ENCODE measurements around the gene PRMT2.

The PRMT2 gene

GRCh38 chr21:46643379-46644177, 8.1 kb downstream of the PRMT2 start:
- no peak for DNase-seq (ENCODE audit: low read depth in 2 of 2)

GRCh38 chr21:46645840-46646239, 10.4 kb downstream of the PRMT2 start:
- no peak for DNase-seq (ENCODE audit: low read depth in 2 of 2)

- DNase-seq (ENCODE audit: low read depth in 2 of 2) = no peak
Measured at GRCh38 chr21:46646541-46647154, 11.2 kb downstream of the PRMT2 start.

DNA sequence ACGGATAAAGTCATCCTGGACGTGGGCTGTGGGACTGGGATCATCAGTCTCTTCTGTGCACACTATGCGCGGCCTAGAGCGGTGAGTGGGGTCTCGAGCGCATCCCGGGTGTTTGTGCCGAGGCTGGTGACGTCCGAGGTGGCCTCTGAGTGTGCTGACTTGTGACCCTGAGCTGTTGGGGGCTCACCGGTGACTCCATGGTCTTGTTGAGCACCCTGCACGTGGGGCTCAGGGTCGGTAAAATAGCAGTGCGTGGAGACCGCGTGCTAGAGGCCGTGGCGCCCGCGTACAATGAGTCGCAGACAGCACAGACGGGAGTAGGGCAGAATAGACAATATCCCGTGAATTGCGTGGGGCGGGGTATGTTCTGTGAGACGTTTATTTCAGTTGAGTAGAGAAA, 13.1 kb downstream of the PRMT2 start:
- no peak for DNase-seq (ENCODE audit: low read depth in 2 of 2)

DNA sequence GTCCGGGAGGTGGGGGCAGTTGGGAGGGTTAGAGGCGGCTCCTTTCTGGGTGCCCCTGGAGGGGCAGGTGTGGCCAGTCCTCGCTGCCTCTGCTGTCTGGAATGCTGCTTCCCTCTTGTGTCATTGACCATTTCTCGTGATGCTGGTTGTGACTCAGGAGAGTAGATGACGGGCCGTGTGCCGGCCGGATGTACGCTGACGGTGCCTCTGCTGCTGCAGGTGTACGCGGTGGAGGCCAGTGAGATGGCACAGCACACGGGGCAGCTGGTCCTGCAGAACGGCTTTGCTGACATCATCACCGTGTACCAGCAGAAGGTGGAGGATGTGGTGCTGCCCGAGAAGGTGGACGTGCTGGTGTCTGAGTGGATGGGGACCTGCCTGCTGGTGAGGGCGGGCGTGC, 13.9 kb downstream of the PRMT2 start:
- no peak for DNase-seq (ENCODE audit: low read depth in 2 of 2)

GRCh38 chr21:46650476-46651098, 15.1 kb downstream of the PRMT2 start:
- DNase-seq (ENCODE audit: low read depth in 2 of 2) = no peak

- DNase-seq (ENCODE audit: low read depth in 2 of 2) = no peak
Measured at GRCh38 chr21:46651121-46651520, 15.6 kb downstream of the PRMT2 start.

DNA sequence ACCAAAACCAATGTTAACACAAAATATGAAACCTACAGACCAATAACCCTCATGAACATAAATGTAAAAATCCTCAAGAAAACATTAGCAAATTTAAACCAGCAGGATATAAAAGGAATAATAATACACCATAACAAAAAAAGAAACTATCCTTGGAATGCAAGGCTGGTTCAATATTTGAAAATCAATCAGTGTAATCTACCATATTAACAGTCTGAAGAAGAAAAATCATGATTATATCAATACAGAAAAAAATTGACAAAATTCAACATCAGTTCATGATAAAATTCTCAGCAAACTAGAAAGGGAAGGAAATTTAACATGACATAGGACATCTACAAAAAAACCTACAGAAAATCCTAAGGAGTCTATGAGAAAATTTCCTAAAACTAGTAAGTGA, 19.8 kb downstream of the PRMT2 start:
- no peak for DNase-seq (ENCODE audit: low read depth in 2 of 2)

DNA sequence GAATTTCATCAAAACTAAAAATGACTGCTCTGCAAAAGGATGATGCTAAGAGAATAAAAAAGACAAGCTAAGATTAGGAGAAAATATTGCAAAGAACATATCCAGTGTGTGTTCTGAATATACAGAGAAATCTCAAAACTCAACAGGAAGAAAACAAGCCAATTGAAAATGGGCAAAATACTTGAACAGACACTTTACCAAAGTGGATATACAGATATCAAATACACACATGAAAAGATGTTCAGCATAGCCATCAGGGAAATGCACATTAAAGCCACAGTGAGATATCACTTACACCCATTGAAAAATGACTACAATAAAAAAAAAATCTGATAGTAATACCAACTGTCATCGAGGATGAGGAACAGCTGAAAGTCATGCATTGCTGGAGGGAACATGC, 21.3 kb downstream of the PRMT2 start:
- DNase-seq (ENCODE audit: low read depth in 2 of 2) = no peak

- DNase-seq (ENCODE audit: low read depth in 2 of 2) = no peak
Measured at GRCh38 chr21:46660505-46660904, 25.0 kb downstream of the PRMT2 start.

- DNase-seq (ENCODE audit: low read depth in 2 of 2) = no peak
Measured at GRCh38 chr21:46661211-46661625, 25.7 kb downstream of the PRMT2 start.

DNA sequence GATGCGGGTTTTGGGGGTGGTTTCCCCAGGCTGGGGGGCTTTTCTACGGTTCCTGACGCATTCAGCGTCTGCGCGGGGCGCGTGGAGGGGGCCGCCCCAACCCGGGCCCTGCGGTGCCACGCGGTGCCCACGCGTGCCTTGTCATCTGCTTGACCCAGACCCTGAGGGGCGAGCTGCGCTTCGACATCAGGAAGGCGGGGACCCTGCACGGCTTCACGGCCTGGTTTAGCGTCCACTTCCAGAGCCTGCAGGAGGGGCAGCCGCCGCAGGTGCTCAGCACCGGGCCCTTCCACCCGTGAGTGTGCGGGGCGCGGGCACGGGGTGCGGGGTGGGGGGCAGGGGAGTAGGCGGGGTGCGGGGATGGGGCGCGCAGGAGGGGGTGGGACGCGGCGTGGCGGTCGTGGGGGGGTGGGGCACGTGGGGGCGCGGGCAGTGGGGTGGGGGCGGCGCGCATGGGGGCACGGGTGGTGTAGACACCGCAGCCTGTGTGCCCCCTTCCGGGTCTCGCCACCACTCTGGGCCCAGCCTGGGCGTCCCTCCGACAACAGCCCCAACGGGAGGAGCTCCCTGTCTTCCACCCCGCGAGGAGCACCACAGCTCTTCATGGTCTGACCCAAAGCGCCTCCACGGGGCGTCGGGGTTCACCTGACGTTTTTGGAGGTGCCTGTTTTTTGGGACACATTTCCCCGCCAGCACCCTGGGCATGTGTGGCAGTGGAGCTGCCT, 26.3 kb downstream of the PRMT2 start:
- no peak for DNase-seq (ENCODE audit: low read depth in 2 of 2)

- DNase-seq (ENCODE audit: low read depth in 2 of 2) = no peak
Measured at GRCh38 chr21:46662367-46662654, 26.8 kb downstream of the PRMT2 start.

GRCh38 chr21:46662765-46663500, 27.5 kb downstream of the PRMT2 start:
- no peak for DNase-seq (ENCODE audit: low read depth in 2 of 2)

DNA sequence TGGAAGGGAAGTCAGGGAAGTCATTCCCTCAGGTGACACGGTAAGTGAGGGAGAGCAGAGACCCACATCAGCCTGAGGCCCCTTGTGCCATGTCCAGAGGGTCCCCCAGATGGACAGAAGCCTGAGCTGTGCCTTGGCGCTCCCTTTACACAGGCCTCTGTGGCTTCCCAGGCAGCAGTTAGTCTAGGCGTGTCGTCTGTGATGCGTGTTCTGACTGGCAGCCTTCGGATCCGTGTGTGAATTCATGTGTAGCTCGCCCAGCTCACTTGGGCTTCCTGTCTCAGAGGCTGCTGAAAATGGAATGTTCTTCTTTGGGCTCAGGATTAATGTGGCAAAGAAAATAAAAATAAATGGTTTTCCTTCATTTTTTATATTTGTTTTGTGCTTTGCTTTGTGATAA, 28.3 kb downstream of the PRMT2 start:
- DNase-seq (ENCODE audit: low read depth in 2 of 2) = no peak

DNA sequence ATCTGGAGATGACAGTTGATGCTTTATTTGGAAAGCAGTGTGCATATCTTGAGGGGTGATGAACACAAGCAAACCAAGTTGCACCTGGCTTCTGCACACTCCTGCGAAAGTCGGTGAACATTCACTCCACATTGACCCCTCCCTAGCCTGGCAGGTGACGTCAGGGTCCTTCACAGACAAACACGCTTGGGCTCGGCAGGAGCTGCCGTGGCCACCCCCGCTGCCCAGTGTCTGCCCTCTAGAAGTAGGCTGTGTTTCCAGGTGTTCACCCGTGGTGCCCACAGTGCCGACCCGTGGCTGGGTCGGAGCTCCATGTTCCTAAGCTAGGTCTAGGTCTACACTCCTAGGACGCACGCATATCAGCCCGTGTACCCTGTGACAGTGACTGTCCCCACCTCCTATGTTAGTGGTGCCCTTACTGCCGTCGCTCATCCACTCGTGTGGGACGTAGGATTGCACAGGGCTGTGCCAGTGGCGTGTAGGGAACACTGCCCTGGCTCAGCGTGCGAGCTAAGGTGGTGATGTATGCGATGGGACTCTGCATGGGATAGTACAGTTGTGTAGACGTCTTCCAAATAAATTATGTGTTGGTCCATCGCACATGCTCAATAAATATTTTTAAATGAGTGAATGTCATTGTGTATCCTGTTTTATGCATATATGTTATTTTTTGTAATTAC, 29.0 kb downstream of the PRMT2 start:
- DNase-seq (ENCODE audit: low read depth in 2 of 2) = no peak

- DNase-seq (ENCODE audit: low read depth in 2 of 2) = no peak
Measured at GRCh38 chr21:46665566-46665965, 30.1 kb downstream of the PRMT2 start.

DNA sequence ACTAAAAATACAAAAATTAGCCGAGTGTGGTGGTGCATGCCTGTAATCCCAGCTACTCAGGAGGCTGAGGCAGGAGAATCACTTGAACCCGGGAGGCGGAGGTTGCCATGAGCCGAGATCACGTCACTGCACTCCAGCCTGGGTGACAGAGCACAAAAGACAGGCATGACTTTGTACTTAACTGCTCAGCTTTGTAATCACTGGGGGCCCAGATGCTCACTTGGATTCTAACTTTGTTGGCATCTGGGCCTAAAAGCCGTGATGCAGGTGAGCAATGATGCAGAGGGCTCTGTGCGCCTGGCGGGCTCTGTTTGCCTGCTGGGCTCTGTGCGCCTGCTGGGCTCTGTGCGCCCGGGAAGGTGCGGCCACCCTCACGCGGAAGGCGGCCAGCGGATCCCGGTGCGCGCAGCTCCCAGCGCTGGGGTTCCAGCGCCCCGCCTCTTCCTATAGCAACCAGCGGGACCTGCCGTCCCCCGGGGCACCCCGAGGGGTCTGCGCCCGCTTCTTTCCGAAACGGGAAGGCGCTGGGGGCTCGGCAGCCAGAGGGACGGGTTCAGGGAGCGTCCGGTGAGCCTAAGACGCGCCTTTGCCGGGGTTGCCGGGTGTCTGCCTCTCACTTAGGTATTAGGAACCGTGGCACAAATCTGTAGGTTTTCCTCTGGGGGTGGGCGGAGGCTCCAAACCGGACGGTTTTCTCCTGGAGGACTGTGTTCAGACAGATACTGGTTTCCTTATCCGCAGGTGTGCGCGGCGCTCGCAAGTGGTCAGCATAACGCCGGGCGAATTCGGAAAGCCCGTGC, 31.7 kb downstream of the PRMT2 start:
- peak in 1 of 2 donors; percentile 11 for DNase-seq (ENCODE audit: low read depth in 2 of 2)

- DNase-seq (ENCODE audit: low read depth in 2 of 2) = no peak
Measured at GRCh38 chr21:46667741-46668380, 32.4 kb downstream of the PRMT2 start.

GRCh38 chr21:46668381-46668780, 32.9 kb downstream of the PRMT2 start:
- no peak for DNase-seq (ENCODE audit: low read depth in 2 of 2)
